Stomach smooth muscle (tissue), 2 donors: Measurements from ENCODE around the gene CA10.

Experiments
- H3K27ac ChIP-seq: one replicate; pipeline ENCODE4 v1.7.0; 2013; ENCODE audit warnings: mild to moderate bottlenecking, low read length, inconsistent platforms
- H3K27me3 ChIP-seq, 2 donors: one replicate each; pipeline ENCODE4 v1.7.0; 2013; ENCODE audit warnings: low read length in 2 of 2; ENCODE audit not compliant: insufficient read depth in 2 of 2, control insufficient read depth in 1 of 2
- H3K36me3 ChIP-seq, 2 donors: one replicate each; pipeline ENCODE4 v1.7.0; 2013; ENCODE audit warnings: low read length in 2 of 2; ENCODE audit not compliant: control insufficient read depth in 2 of 2, insufficient read depth in 2 of 2
- H3K4me1 ChIP-seq: one replicate; pipeline ENCODE4 v1.7.0; 2013; ENCODE audit warnings: low read length; ENCODE audit not compliant: control insufficient read depth, insufficient read depth
- H3K4me3 ChIP-seq, 2 donors: one replicate each; pipeline ENCODE4 v1.7.0; 2013; ENCODE audit warnings: low read length in 2 of 2
- H3K9ac ChIP-seq, 2 donors: one replicate each; pipeline ENCODE4 v1.7.0; 2013; ENCODE audit warnings: low read length in 2 of 2, mild to moderate bottlenecking in 1 of 2
- H3K9me3 ChIP-seq, 2 donors: one replicate each; pipeline ENCODE4 v1.7.0; 2013; ENCODE audit warnings: low read length in 2 of 2; ENCODE audit not compliant: control insufficient read depth in 2 of 2
- donor health status: healthy.
- donor health status: Pancreatic carcinoma.

Gene CA10

GRCh38 chr17:51580869-51581268, 577.6 kb downstream of the CA10 start:
- H3K9ac ChIP-seq: no peak overlapping the region
- H3K27me3 ChIP-seq: no peaks in the 10 kb centered on the region
- peaks cover 0 to 3% of the 10 kb centered on the region in 2 donors for H3K9me3 ChIP-seq
- H3K36me3 ChIP-seq: no peaks in the 10 kb centered on the region
- no peak overlapping the region for H3K4me3 ChIP-seq
- no peaks in the 10 kb centered on the region for H3K4me1 ChIP-seq
- H3K27ac ChIP-seq: no peak overlapping the region
